RWPE1 (cell line): ENCODE measurements around the gene CHRM1.
A peak's percentile ranks its signal among the peaks of the same experiment; 100 is the strongest.

Experiments
- CTCF ChIA-PET: fragments of 350-600 bp; sonication (Branson Sonifier 250); formaldehyde crosslinking; extraction: SDS; loops from one replicate; lab custom pipeline; 2021; lab: Yijun Ruan, JAX
- POLR2A ChIA-PET: fragments of 400-600 bp; formaldehyde crosslinking; extraction: SDS; loops from one replicate; lab custom pipeline; 2020; ENCODE audit warnings: antibody characterized with exemption; ENCODE audit not compliant: low non-redundant PET; lab: Yijun Ruan, JAX
- DNase-seq: peaks from one replicate; pipeline ENCODE4 v3.0.0; 2012; ENCODE audit warnings: low spot score
- H3K27ac ChIP-seq: fragments of 450-650 bp; 2 replicates; pipeline ENCODE4 v1.5.1; 2017
- CTCF ChIP-seq: fragments of 450-650 bp; conservative IDR thresholded peaks from 2 replicates; pipeline ENCODE4 v1.5.1; 2017; ENCODE audit warnings: low read depth, mild to moderate bottlenecking

CHRM1 gene

GRCh38 chr11:62896049-62896448, 25.1 kb downstream of the CHRM1 start:
- no peak for TF ChIP-seq CTCF
- DNase-seq = no peak
- ChIA-PET CTCF (interaction anchor here (0.5 kb wide), 1 partner anchor 10 kb away, joined by 3 read pairs; no protein-coding TSS in a partner anchor), POLR2A (no interaction called here)
- H3K27ac ChIP-seq = no peak overlapping the region

- no peak for DNase-seq
- no peak for TF ChIP-seq CTCF
- CTCF ChIA-PET = interaction anchor here (1.4 kb wide), 1 partner anchor 10 kb away, joined by 3 read pairs; no protein-coding TSS in a partner anchor
- H3K27ac ChIP-seq = no peak overlapping the region
- POLR2A ChIA-PET = no interaction called here
Measured at GRCh38 chr11:62895501-62895900, 25.7 kb downstream of the CHRM1 start.

- 0 out of 2 replicates have a peak overlapping the region, but pooled peaks have one; percentile 4 for H3K27ac ChIP-seq
- no peak for DNase-seq
- CTCF ChIA-PET = interaction anchor here (0.6 to 0.7 kb wide), 3 partner anchors 11 to 1254 kb away, joined by 3 to 5 read pairs (median 3); no protein-coding TSS in a partner anchor
- no peak for TF ChIP-seq CTCF
- POLR2A ChIA-PET = no interaction called here
Measured at GRCh38 chr11:62892077-62892922, 28.9 kb downstream of the CHRM1 start.

- DNase-seq = peak; percentile 50
- ChIA-PET POLR2A (interaction anchor here (0.5 to 1.2 kb wide), 3 partner anchors 11 to 49 kb away, joined by 4 to 9 read pairs (median 6); no protein-coding TSS in a partner anchor), CTCF (interaction anchor here (0.7 to 0.9 kb wide), 2 partner anchors 8 to 16 kb away, joined by 3 to 5 read pairs; partner anchors contain the start of gene SLC3A2)
- peak overlapping the region; percentile 99 for H3K27ac ChIP-seq
- TF ChIP-seq CTCF = no peak
Measured at GRCh38 chr11:62889484-62890437, 31.4 kb downstream of the CHRM1 start.

GRCh38 chr11:62889126-62889483, 32.1 kb downstream of the CHRM1 start:
- no peak for DNase-seq
- peak overlapping the region; percentile 99 for H3K27ac ChIP-seq
- POLR2A ChIA-PET = interaction anchor here (1.2 kb wide), 1 partner anchor 33 kb away, joined by 9 read pairs; no protein-coding TSS in a partner anchor
- no peak for TF ChIP-seq CTCF
- CTCF ChIA-PET = interaction anchor here (0.7 to 0.9 kb wide), 2 partner anchors 8 to 17 kb away, joined by 3 to 5 read pairs; partner anchors contain the start of gene SLC3A2

GRCh38 chr11:62888406-62888805, 32.8 kb downstream of the CHRM1 start:
- no peak for TF ChIP-seq CTCF
- CTCF ChIA-PET = interaction anchor here (0.7 kb wide), 1 partner anchor 17 kb away, joined by 4 read pairs; no protein-coding TSS in a partner anchor
- DNase-seq = no peak
- H3K27ac ChIP-seq = peak overlapping the region; percentile 99
- POLR2A ChIA-PET = no interaction called here
